Activated CD4-positive, alpha-beta T cell treated with anti-CD3 and anti-CD28 coated beads for 36 hours (primary cell): ENCODE results near the gene SRRD. TPM values are rescaled to one million over a fixed set of nuclear protein-coding genes. Genes with fewer than 3 reads are reported as not detected.

Source experiments
- ATAC-seq: fragments of 200-7000 bp; cut with Tn5 transposase; one replicate; pipeline ENCODE4 v1.10.0; 2021; ENCODE audit warnings: mild to moderate bottlenecking, moderate library complexity
- CTCF ChIA-PET: fragments of 350-600 bp; sonication (Branson Sonifier 250); formaldehyde crosslinking; loops from one replicate; lab custom pipeline; 2021; ENCODE audit warnings: antibody characterized with exemption; lab: Charles Lee
- POLR2A ChIA-PET: fragments of 350-600 bp; sonication (Branson Sonifier 250); formaldehyde crosslinking; loops from one replicate; lab custom pipeline; 2021; ENCODE audit warnings: antibody characterized with exemption, inconsistent platforms; lab: Charles Lee
- DNase-seq: peaks from one replicate; pipeline ENCODE4 v3.0.0-alpha.2; 2020
- H3K27ac Mint-ChIP-seq: one replicate; pipeline ENCODE4 v1.8.0; 2021; ENCODE audit warnings: mixed read lengths
- H3K27me3 Mint-ChIP-seq: one replicate; pipeline ENCODE4 v1.8.0; 2021; ENCODE audit warnings: mixed read lengths
- H3K36me3 Mint-ChIP-seq: one replicate; pipeline ENCODE4 v1.8.0; 2021; ENCODE audit warnings: low read depth, mixed read lengths
- H3K4me1 Mint-ChIP-seq: one replicate; pipeline ENCODE4 v1.8.0; 2021; ENCODE audit warnings: mixed read lengths
- H3K4me3 Mint-ChIP-seq: one replicate; pipeline ENCODE4 v1.8.0; 2021; ENCODE audit warnings: mild to moderate bottlenecking, moderate library complexity, mixed read lengths
- H3K9me3 Mint-ChIP-seq: one replicate; pipeline ENCODE4 v1.8.0; 2021; ENCODE audit warnings: low read depth, mixed read lengths
- intact Hi-C, 2 experiments: fragments of 100-400 bp; cut with DNase I in 1 of 2; cut with micrococcal nuclease in 1 of 2; formaldehyde crosslinking; loops; one replicate each; pipeline versions ENCODE4 v1.14.2 to v1.15.1; 2022 to 2024; cut with DNase I, micrococcal nuclease
- total RNA-seq, 2 experiments: library from RNA; stranded (reverse); gene quantifications; one replicate each; pipeline ENCODE4 v1.2.3, GENCODE V29; 2021

SRRD gene
- total RNA-seq, 2 experiments from 2014 or later: 17.5 to 28.5 TPM

DNA sequence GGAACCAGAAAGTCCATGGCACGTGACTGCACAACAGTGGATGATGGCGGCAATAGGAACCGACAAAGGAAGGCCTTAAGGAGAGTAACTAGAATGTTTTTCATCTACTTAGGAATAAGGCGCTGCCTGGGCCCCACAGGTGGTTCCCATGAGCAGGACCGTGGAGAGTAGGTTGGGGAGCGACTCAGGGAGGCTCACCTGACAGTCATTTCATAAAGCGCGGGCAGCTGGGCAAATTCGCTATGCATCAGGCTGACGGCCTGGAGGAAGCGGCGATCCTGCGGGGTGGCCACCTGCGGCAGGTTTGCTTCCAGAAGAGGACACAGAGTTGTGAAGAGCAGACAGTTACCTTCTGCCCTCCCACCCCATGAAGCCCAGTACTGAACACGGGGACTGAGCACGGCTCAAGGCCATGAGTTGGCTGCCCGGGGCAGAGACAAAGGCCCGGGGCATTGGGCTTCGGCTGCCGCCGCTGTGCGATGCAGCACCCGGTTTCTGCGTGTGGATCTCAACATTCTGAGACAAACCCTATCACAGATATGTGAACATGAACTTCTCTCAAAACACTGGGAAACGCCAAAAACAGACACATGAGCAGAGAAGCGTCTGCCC, 25.9 kb upstream of the SRRD start:
- H3K4me3 Mint-ChIP-seq: no peak overlapping the region
- H3K36me3 Mint-ChIP-seq: peaks cover 36% of the 10 kb centered on the region
- DNase-seq (no peak), ATAC-seq (no peak)
- H3K9me3 Mint-ChIP-seq: no peaks in the 10 kb centered on the region
- intact Hi-C loops: no loop called here
- CTCF ChIA-PET: interaction anchor here (2.4 kb wide), 1 partner anchor 91 kb away, joined by 5 read pairs; no protein-coding TSS in a partner anchor
- POLR2A ChIA-PET: no interaction called here
- H3K4me1 Mint-ChIP-seq: no peaks in the 10 kb centered on the region
- no peaks in the 10 kb centered on the region for H3K27me3 Mint-ChIP-seq
- no peak overlapping the region for H3K27ac Mint-ChIP-seq

DNA sequence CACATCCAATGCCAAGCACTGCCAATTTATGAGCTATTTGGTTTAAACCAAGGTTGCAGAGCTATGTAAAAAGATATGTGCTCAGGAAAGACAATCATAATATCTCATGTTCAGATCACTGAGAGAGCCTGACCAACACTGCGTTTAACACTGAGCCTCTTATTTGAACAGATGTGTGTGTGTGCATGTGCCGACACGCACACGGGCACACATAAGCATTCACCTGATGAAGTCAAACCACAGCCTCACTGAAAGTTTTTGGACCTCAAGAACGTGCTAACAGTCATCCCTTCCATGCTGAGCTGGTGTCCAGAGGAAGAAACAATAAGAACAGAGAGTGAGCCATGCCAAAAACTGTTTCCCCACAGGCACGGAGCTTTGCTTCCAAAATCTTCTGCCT, 23.5 kb upstream of the SRRD start:
- POLR2A ChIA-PET: no interaction called here
- DNase-seq (no peak), ATAC-seq (no peak)
- CTCF ChIA-PET: interaction anchor here (0.6 to 4.4 kb wide), 12 partner anchors 8 to 94 kb away, joined by 3 to 38 read pairs (median 4); partner anchors contain the start of gene TFIP11
- H3K36me3 Mint-ChIP-seq: peaks cover 46% of the 10 kb centered on the region
- H3K4me3 Mint-ChIP-seq: no peak overlapping the region
- H3K9me3 Mint-ChIP-seq: no peaks in the 10 kb centered on the region
- intact Hi-C loops: no loop called here
- no peaks in the 10 kb centered on the region for H3K4me1 Mint-ChIP-seq
- no peak overlapping the region for H3K27ac Mint-ChIP-seq
- no peaks in the 10 kb centered on the region for H3K27me3 Mint-ChIP-seq

DNA sequence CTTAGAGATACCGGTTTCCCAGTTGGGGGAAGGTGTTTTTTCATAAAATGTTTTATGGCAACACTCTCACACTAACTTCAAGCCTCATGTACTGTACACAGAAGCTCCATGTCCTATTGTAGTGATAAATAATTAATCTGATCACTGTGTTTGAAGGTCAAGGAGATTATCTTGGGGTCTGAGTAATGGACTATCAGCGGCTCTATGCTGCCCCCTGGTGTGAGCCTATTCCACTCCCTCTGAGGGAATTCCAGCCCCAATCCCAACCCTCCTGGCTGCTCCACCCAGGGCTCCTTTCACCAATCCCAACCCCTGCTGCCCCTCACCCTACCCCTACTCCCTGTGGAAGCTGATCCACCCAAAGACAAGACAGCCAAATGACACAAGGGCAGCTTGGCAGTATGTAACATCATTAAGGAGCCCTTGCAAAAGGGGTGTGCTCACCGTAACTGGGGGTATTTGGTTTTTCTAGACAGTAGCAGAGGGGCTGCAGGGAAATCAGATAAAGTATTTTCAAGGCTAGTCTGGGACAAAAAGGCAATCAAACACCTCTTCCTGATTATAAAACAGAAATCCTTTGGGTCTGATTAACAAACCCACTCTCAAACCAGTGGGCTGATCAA, 22.4 kb upstream of the SRRD start:
- Mint-ChIP-seq H3K27ac (no peak overlapping the region), H3K9me3 (no peaks in the 10 kb centered on the region), H3K36me3 (peaks cover 45% of the 10 kb centered on the region), H3K27me3 (no peaks in the 10 kb centered on the region), H3K4me3 (no peak overlapping the region), H3K4me1 (no peaks in the 10 kb centered on the region)
- intact Hi-C loops: loop anchor here (1.0 kb wide), 2 partner anchors 63 to 97 kb away; no protein-coding TSS in a partner anchor
- DNase-seq (peak; percentile 61), ATAC-seq (no peak)
- ChIA-PET CTCF (interaction anchor here (0.7 to 4.4 kb wide), 14 partner anchors 8 to 95 kb away, joined by 3 to 38 read pairs (median 5); no protein-coding TSS in a partner anchor), POLR2A (no interaction called here)

GRCh38 chr22:26462051-26462450, 21.6 kb upstream of the SRRD start:
- DNase-seq (no peak), ATAC-seq (no peak)
- Mint-ChIP-seq H3K27ac (no peak overlapping the region), H3K27me3 (no peaks in the 10 kb centered on the region), H3K36me3 (peaks cover 52% of the 10 kb centered on the region), H3K4me1 (no peaks in the 10 kb centered on the region), H3K4me3 (no peak overlapping the region), H3K9me3 (no peaks in the 10 kb centered on the region)
- intact Hi-C loops: no loop called here
- CTCF ChIA-PET: interaction anchor here (0.7 to 4.4 kb wide), 12 partner anchors 9 to 96 kb away, joined by 3 to 38 read pairs (median 4); no protein-coding TSS in a partner anchor
- POLR2A ChIA-PET: no interaction called here

DNA sequence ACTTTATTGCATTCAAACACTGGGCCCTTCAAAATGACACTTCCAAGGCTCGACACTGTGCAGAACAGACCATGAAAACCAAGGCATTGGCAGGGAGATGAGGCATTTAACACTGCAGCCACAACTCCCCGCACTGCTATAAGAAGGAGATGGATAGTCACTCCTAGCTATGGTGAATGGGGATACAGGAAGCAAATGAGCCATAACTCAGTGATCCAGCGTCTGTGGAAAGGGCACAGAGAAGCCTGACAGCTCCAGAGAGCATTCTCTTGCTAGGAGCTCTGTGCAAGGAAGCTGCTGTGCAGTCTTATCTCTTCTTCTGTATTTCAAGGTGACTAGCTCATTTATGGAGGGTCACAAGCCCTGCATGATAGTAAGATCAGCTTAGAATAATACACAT, 21.0 kb upstream of the SRRD start:
- ChIA-PET POLR2A (no interaction called here), CTCF (interaction anchor here (1.1 to 4.4 kb wide), 5 partner anchors 11 to 97 kb away, joined by 3 to 38 read pairs (median 7); no protein-coding TSS in a partner anchor)
- H3K27ac Mint-ChIP-seq: no peak overlapping the region
- intact Hi-C loops: no loop called here
- ATAC-seq (no peak), DNase-seq (no peak)
- no peaks in the 10 kb centered on the region for H3K27me3 Mint-ChIP-seq
- no peak overlapping the region for H3K4me3 Mint-ChIP-seq
- peaks cover 48% of the 10 kb centered on the region for H3K36me3 Mint-ChIP-seq
- no peaks in the 10 kb centered on the region for H3K4me1 Mint-ChIP-seq
- H3K9me3 Mint-ChIP-seq: no peaks in the 10 kb centered on the region

DNA sequence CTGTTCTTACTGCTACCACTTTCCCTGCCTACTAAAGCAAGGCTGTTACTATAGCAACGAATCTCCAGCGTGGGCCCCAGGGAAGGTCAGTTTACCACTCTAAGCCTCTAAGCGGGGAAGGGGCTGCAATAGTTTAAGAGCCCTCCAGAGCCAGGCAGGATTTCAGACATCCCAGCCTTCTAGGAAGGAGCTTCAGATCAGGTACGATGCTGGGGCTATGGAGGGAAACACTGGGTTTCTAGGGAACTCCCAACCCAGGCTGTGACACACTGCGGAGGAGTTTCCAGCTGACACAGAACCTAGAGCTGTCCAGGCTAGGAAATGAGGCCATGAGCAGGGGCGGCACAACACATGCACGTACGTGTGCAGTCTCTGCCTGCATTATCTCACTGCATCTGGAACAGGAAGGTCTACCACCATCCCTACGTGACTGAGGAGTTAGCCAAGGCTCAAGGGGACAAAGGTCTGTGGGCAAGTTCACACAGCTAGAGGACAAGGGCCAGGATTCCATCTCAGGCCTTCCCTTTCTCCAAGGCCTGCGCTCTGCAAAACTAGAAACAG, 20.5 kb upstream of the SRRD start:
- CTCF ChIA-PET: interaction anchor here (1.9 to 4.4 kb wide), 3 partner anchors 66 to 97 kb away, joined by 7 to 38 read pairs (median 36); no protein-coding TSS in a partner anchor
- H3K27ac Mint-ChIP-seq: no peak overlapping the region
- ATAC-seq (no peak), DNase-seq (no peak)
- H3K36me3 Mint-ChIP-seq: peaks cover 48% of the 10 kb centered on the region
- no peaks in the 10 kb centered on the region for H3K4me1 Mint-ChIP-seq
- H3K9me3 Mint-ChIP-seq: no peaks in the 10 kb centered on the region
- no peaks in the 10 kb centered on the region for H3K27me3 Mint-ChIP-seq
- intact Hi-C loops: no loop called here
- POLR2A ChIA-PET: no interaction called here
- H3K4me3 Mint-ChIP-seq: no peak overlapping the region

DNA sequence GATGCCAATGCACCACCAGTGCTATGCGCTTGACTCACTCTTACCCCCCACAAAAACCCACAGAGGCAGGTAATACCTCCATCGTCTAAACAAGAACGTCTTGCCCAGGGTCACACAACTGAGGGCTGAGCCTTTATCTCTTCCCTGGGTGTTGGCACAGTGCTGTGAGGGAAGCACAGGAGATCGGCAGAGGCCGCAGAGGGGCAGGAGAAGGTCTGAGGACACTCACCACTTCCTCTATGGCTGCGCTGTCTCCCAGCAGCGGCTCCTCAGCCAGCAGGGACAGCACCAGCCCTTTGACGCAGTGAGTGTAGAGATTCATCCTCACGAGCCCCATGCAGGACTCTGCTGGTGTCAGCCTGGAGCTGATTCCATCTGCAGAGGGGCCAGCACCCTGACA, 20.0 kb upstream of the SRRD start:
- intact Hi-C loops: no loop called here

GRCh38 chr22:26464312-26464711, 19.4 kb upstream of the SRRD start:
- no peaks in the 10 kb centered on the region for H3K4me1 Mint-ChIP-seq
- H3K27ac Mint-ChIP-seq: no peak overlapping the region
- intact Hi-C loops: no loop called here
- ATAC-seq (no peak), DNase-seq (no peak)
- no peaks in the 10 kb centered on the region for H3K9me3 Mint-ChIP-seq
- POLR2A ChIA-PET: no interaction called here
- no peaks in the 10 kb centered on the region for H3K27me3 Mint-ChIP-seq
- no peak overlapping the region for H3K4me3 Mint-ChIP-seq
- CTCF ChIA-PET: interaction anchor here (0.6 kb wide), 1 partner anchor 178 kb away, joined by 3 read pairs; no protein-coding TSS in a partner anchor
- peaks cover 56% of the 10 kb centered on the region for H3K36me3 Mint-ChIP-seq

More for the DNA sequence above, 20.0 kb upstream of the SRRD start:
- no peak for ATAC-seq
- no peak overlapping the region for H3K27ac Mint-ChIP-seq
- H3K9me3 Mint-ChIP-seq: no peaks in the 10 kb centered on the region
- H3K36me3 Mint-ChIP-seq: peaks cover 50% of the 10 kb centered on the region
- no peaks in the 10 kb centered on the region for H3K27me3 Mint-ChIP-seq
- CTCF ChIA-PET: no interaction called here
- H3K4me1 Mint-ChIP-seq: no peaks in the 10 kb centered on the region
- POLR2A ChIA-PET: no interaction called here
- H3K4me3 Mint-ChIP-seq: no peak overlapping the region
- no peak for DNase-seq

- no peak for ATAC-seq
- no peak for DNase-seq
- Mint-ChIP-seq H3K27ac (no peak overlapping the region), H3K4me3 (no peak overlapping the region), H3K27me3 (no peaks in the 10 kb centered on the region), H3K4me1 (no peaks in the 10 kb centered on the region), H3K36me3 (peaks cover 60% of the 10 kb centered on the region), H3K9me3 (no peaks in the 10 kb centered on the region)
- ChIA-PET CTCF (interaction anchor here (1.2 to 1.5 kb wide), 2 partner anchors 15 to 72 kb away, joined by 3 read pairs; no protein-coding TSS in a partner anchor), POLR2A (no interaction called here)
- intact Hi-C loops: no loop called here
Measured at GRCh38 chr22:26466196-26466595, 17.5 kb upstream of the SRRD start.

DNA sequence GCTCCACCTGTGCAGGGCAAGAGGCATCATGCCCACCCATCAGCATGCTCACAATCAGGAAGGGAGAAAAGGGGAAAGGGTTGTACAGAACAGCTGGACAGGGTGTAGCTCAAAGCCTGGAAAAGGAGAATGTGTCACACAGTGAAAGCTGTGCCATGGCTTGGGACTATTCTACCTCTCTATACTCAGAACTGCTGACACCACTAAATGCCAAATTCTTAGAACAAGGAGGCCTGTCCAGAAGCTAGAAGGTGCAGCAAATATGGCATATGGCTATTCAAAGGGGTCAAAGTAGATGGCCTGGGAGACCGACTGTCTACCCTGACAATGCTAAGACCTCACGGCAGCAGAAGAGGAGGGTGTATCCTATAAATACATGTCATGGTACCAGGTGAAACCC, 12.9 kb upstream of the SRRD start:
- ATAC-seq (no peak), DNase-seq (no peak)
- ChIA-PET CTCF (no interaction called here), POLR2A (no interaction called here)
- Mint-ChIP-seq H3K27me3 (no peaks in the 10 kb centered on the region), H3K27ac (no peak overlapping the region), H3K4me3 (no peak overlapping the region), H3K4me1 (peaks cover 5% of the 10 kb centered on the region), H3K36me3 (peaks cover 59% of the 10 kb centered on the region), H3K9me3 (no peaks in the 10 kb centered on the region)
- intact Hi-C loops: no loop called here

DNA sequence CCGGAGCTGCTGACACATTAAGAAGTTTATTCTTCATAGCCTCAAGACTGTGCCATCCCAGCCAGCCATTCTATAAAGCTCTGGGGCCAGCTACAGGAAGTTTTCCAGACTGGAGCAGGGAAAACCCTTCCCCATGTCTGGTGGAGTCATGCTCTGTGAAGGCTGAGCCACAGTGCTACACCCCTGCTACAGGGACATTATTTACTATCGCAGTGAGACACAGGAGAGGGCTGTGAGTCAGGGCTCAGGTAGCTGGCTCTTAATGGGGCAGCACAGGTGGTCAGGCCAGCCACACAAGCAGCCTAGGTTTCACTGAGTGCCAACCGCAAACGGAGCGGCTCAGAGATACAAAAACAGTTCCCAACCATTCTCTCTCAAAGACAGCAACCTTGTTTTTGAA, 12.2 kb upstream of the SRRD start:
- Mint-ChIP-seq H3K4me1 (peaks cover 6% of the 10 kb centered on the region), H3K4me3 (no peak overlapping the region), H3K36me3 (peaks cover 58% of the 10 kb centered on the region), H3K9me3 (no peaks in the 10 kb centered on the region), H3K27me3 (no peaks in the 10 kb centered on the region), H3K27ac (no peak overlapping the region)
- DNase-seq: no peak
- no peak for ATAC-seq
- ChIA-PET POLR2A (no interaction called here), CTCF (interaction anchor here (1.3 kb wide), 1 partner anchor 10 kb away, joined by 4 read pairs; no protein-coding TSS in a partner anchor)
- intact Hi-C loops: no loop called here
